PC-3 (cell line): ENCODE data around the gene CXCL11. TPM values are rescaled to one million over a fixed set of nuclear protein-coding genes. Genes with fewer than 3 reads are reported as not detected.

Experiments used
- ATAC-seq: fragments of 200-7000 bp; cut with Tn5 transposase; 2 replicates; pipeline ENCODE4 v1.9.1; 2020; ENCODE audit warnings: mild to moderate bottlenecking, moderate library complexity
- BruUV-seq: library from RNA; stranded (reverse); fragments of 400-500 nt; replicated peaks from 2 replicates; lab custom pipeline; 2021; lab: Mats Ljungman, UMichigan
- CTCF ChIA-PET: fragments of 300-600 bp; sonication (Branson Sonifier 250); formaldehyde crosslinking; loops from one replicate; lab custom pipeline; 2022; ENCODE audit warnings: antibody characterized with exemption; lab: Charles Lee
- POLR2A ChIA-PET: fragments of 300-600 bp; sonication (Branson Sonifier 250); formaldehyde crosslinking; loops from one replicate; lab custom pipeline; 2022; ENCODE audit warnings: antibody characterized with exemption; ENCODE audit not compliant: unreplicated experiment; lab: Charles Lee
- DNase-seq: peaks from one replicate; pipeline ENCODE4 v3.0.0-alpha.2; 2015
- H2AFZ ChIP-seq: fragments of 300-600 bp; sonication (generic); 2 replicates; pipeline ENCODE4 v1.6.0; 2016; ENCODE audit warnings: antibody characterized with exemption, low read length
- H3F3A ChIP-seq: fragments of 300-600 bp; sonication (generic); one replicate; pipeline ENCODE4 v1.6.0; 2017; ENCODE audit warnings: antibody characterized with exemption, low read length, control low read depth, mild to moderate bottlenecking; ENCODE audit not compliant: unreplicated experiment
- H3K27ac ChIP-seq: fragments of 300-600 bp; sonication (generic); 2 replicates; pipeline ENCODE4 v1.5.1; 2016; ENCODE audit warnings: mild to moderate bottlenecking, low read length
- H3K27me3 ChIP-seq: fragments of 300-600 bp; sonication (generic); 2 replicates; pipeline ENCODE4 v1.6.1; 2016; ENCODE audit warnings: low read length, mixed read lengths
- H3K36me3 ChIP-seq: fragments of 300-600 bp; sonication (generic); 2 replicates; pipeline ENCODE4 v1.6.1; 2016; ENCODE audit warnings: low read depth, mixed run types, low read length, mixed read lengths
- H3K4me1 ChIP-seq: fragments of 300-600 bp; sonication (generic); 2 replicates; pipeline ENCODE4 v1.5.1; 2016; ENCODE audit warnings: low read length; ENCODE audit not compliant: insufficient read depth
- H3K4me2 ChIP-seq: fragments of 300-600 bp; sonication (generic); 2 replicates; pipeline ENCODE4 v1.6.0; 2016; ENCODE audit warnings: low read length
- H3K4me3 ChIP-seq: fragments of 300-600 bp; sonication (generic); 2 replicates; pipeline ENCODE4 v1.5.1; 2016; ENCODE audit warnings: mild to moderate bottlenecking, low read length, mixed read lengths
- H3K79me2 ChIP-seq: fragments of 300-600 bp; sonication (generic); 2 replicates; pipeline ENCODE4 v1.6.1; 2017; ENCODE audit warnings: low read length, mixed read lengths
- H3K9ac ChIP-seq: fragments of 300-600 bp; sonication (generic); 2 replicates; pipeline ENCODE4 v1.6.0; 2016; ENCODE audit warnings: mild to moderate bottlenecking, low read length
- H3K9me2 ChIP-seq: fragments of 300-600 bp; sonication (generic); replicated peaks from 2 replicates; pipeline ENCODE4 v1.6.1; 2016; ENCODE audit warnings: mixed run types, low read length, mixed read lengths
- H3K9me3 ChIP-seq: fragments of 300-600 bp; sonication (generic); 2 replicates; pipeline ENCODE4 v1.6.1; 2016; ENCODE audit warnings: low read length, mixed read lengths
- H4K20me1 ChIP-seq: fragments of 300-600 bp; sonication (generic); 2 replicates; pipeline ENCODE4 v1.6.1; 2016; ENCODE audit warnings: low read length, mixed read lengths
- EZH2 ChIP-seq: fragments of 300-600 bp; sonication (generic); IDR thresholded peaks from one replicate; pipeline ENCODE4 v1.6.1; 2017; ENCODE audit warnings: antibody characterized with exemption, mild to moderate bottlenecking, low read length; ENCODE audit not compliant: unreplicated experiment
- EZH2phosphoT487 ChIP-seq: fragments of 300-600 bp; sonication (generic); IDR thresholded peaks from 2 replicates; pipeline ENCODE4 v1.6.1; 2018; ENCODE audit warnings: mild to moderate bottlenecking, antibody characterized with exemption, low read length, borderline replicate concordance
- intact Hi-C: fragments of 100-400 bp; cut with micrococcal nuclease; formaldehyde crosslinking; loops from 2 replicates; pipeline ENCODE4 v1.9.0; 2023
- total RNA-seq: library from RNA; depleted of rRNA; stranded (reverse); fragments of >200 nt; gene quantifications from 2 replicates; pipeline ENCODE4 v1.2.3, GENCODE V29; 2014
- TF ChIP-seq, protein P1 (sequence below): fragments of 300-600 bp; sonication (generic); conservative IDR thresholded peaks from 2 replicates; pipeline ENCODE4 v1.5.1; 2017; ENCODE audit warnings: antibody characterized with exemption, low read depth, mild to moderate bottlenecking, low read length

Gene CXCL11
- total RNA-seq, 1 experiment from 2014 or later: not detected

DNA sequence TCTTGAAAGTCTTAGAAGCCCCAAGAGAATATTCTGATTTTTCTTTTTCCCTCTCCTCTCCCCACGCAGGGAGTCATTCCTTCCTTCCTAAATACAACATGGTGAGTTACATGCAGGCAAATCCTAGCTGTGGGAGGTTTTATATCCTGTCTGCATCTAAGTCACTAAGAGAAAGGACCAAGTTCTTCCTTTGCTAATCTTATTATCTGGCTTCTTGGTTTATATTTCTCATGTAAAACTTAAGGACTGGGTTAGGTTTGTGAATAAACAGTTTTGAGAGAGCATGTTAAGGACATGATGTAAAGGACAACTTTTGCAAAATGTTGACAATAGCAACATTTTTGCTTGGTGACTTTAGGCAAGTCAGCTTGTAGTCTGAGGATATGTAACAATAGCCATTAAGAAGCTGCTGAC lies 23.5 kb downstream of the CXCL11 start:
- no peaks in the 10 kb centered on the region for H3K9me3 ChIP-seq
- ChIA-PET POLR2A (no interaction called here), CTCF (no interaction called here)
- TF ChIP-seq EZH2phosphoT487 (no peak), EZH2 (no peak)
- TF ChIP-seq, protein P1, sequence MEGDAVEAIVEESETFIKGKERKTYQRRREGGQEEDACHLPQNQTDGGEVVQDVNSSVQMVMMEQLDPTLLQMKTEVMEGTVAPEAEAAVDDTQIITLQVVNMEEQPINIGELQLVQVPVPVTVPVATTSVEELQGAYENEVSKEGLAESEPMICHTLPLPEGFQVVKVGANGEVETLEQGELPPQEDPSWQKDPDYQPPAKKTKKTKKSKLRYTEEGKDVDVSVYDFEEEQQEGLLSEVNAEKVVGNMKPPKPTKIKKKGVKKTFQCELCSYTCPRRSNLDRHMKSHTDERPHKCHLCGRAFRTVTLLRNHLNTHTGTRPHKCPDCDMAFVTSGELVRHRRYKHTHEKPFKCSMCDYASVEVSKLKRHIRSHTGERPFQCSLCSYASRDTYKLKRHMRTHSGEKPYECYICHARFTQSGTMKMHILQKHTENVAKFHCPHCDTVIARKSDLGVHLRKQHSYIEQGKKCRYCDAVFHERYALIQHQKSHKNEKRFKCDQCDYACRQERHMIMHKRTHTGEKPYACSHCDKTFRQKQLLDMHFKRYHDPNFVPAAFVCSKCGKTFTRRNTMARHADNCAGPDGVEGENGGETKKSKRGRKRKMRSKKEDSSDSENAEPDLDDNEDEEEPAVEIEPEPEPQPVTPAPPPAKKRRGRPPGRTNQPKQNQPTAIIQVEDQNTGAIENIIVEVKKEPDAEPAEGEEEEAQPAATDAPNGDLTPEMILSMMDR: no peak
- H3K27ac ChIP-seq: peak overlapping the region; percentile 14; the same call in 1 of the 2 replicates
- ATAC-seq (no peak), DNase-seq (no peak)
- H3F3A ChIP-seq: no peaks in the 10 kb centered on the region
- intact Hi-C loops: no loop called here
- H3K36me3 ChIP-seq: no peaks in the 10 kb centered on the region
- peak overlapping the region; percentile 49 for H3K4me2 ChIP-seq
- no TSS peak for BruUV-seq
- no peak overlapping the region for H3K4me3 ChIP-seq
- no peaks in the 10 kb centered on the region for H4K20me1 ChIP-seq
- H3K9ac ChIP-seq: no peak overlapping the region
- H3K4me1 ChIP-seq: peaks cover 37% of the 10 kb centered on the region
- H3K79me2 ChIP-seq: no peaks in the 10 kb centered on the region
- H3K27me3 ChIP-seq: no peaks in the 10 kb centered on the region
- no peaks in the 10 kb centered on the region for H3K9me2 ChIP-seq
- peak overlapping the region; percentile 74 for H2AFZ ChIP-seq

DNA sequence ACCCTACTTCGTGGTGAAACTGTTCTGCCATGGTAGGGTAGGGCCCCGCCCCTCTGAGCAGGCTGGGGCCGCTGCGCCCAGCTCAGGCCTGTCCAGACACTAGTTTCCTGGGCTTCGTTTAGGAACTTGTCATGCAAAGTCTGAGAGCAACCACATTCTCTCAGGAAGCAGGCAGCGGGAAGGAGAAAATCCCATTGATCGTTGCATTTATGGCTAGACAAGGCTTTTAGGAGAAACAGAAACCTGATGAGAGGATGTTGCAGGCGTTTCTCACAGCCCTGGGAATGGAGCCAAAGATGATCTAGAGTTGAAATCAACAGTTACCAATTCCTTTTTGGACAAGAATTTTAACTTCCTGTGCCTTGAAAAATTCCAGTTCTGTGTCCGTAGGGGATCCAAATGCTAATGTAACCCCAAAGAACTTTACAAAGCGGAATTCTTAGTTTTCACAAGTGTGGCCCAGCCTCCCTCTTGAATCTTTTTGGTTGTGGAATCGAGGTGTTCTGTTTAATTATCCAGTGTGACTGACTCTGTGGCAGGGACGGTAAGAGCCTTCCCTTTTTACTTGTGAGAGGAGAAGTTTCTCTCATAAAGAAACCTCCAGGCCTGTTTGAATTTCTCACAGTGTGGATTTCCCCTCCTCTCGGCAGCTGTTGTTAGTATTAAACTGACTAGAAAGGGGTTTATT lies 24.0 kb downstream of the CXCL11 start:
- Histone ChIP-seq H3F3A (no peaks in the 10 kb centered on the region), H3K9me3 (no peaks in the 10 kb centered on the region), H3K9me2 (no peaks in the 10 kb centered on the region), H3K79me2 (no peaks in the 10 kb centered on the region), H3K4me1 (peaks cover 38% of the 10 kb centered on the region), H3K4me2 (peak overlapping the region; percentile 49), H3K4me3 (no peak overlapping the region), H2AFZ (peak overlapping the region; percentile 74), H3K9ac (no peak overlapping the region), H3K27me3 (no peaks in the 10 kb centered on the region), H3K27ac (peak overlapping the region; percentile 14; the same call in 1 of the 2 replicates), H3K36me3 (no peaks in the 10 kb centered on the region), H4K20me1 (no peaks in the 10 kb centered on the region)
- intact Hi-C loops: no loop called here
- DNase-seq (peak; percentile 61), ATAC-seq (no peak; the same call in 1 of the 2 replicates)
- ChIA-PET CTCF (no interaction called here), POLR2A (no interaction called here)
- TF ChIP-seq EZH2 (no peak), EZH2phosphoT487 (no peak)
- TF ChIP-seq, protein P1: no peak
- no TSS peak for BruUV-seq

DNA sequence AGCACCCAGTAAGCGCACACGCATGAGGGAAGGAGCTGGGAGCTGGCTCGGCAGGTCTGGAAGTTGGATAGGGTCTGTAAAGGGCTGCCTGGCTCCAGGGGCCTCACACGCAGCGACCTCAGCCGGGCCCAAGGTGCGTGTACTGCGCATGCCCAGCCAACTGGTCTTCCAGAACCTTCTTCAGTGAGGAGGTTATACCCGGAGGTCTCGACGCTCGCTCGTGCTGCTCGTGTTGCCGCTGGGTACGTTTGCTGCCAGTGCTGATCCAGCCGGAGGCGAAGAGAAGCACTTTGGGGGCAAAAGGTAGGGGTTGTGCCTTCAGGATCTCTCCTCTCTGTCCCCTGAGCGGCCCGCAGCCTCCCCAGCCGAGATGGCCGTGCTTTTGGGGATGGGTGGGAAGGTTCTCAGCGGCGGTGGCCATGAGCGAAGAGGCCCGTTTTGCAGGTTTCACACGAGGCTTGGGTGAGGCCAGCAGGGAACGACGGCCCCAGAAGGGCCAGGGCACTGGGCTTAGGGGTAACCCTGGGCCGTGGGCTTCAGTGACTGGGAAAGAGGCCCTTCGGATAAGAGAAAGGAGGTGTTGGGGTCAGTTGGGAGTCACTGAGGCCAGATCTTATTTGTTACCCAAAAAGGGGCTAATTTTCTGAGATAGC lies 24.7 kb downstream of the CXCL11 start:
- Histone ChIP-seq H3K9me3 (no peaks in the 10 kb centered on the region), H3F3A (no peaks in the 10 kb centered on the region), H3K36me3 (no peaks in the 10 kb centered on the region), H2AFZ (peak overlapping the region; percentile 74; the same call in 1 of the 2 replicates), H3K4me1 (peaks cover 38% of the 10 kb centered on the region), H3K4me2 (no peak overlapping the region), H3K9ac (no peak overlapping the region), H3K9me2 (no peaks in the 10 kb centered on the region), H3K79me2 (no peaks in the 10 kb centered on the region), H4K20me1 (no peaks in the 10 kb centered on the region), H3K27me3 (no peaks in the 10 kb centered on the region), H3K27ac (no peak overlapping the region), H3K4me3 (no peak overlapping the region)
- POLR2A ChIA-PET: no interaction called here
- no TSS peak for BruUV-seq
- intact Hi-C loops: no loop called here
- no peak for ATAC-seq
- no peak for TF ChIP-seq EZH2phosphoT487
- TF ChIP-seq, protein P1: no peak
- no peak for TF ChIP-seq EZH2
- DNase-seq: no peak
- CTCF ChIA-PET: no interaction called here
